Medulla oblongata (tissue), 1 donor: Measurements from ENCODE around the gene CYP46A1.
"Not testable (repeated sequence)": the region's sequence is repeated elsewhere in the genome, so short reads cannot be mapped to it uniquely, and the experiment has no call there.

Source experiments
- DNase-seq: peaks from one replicate; pipeline ENCODE4 v3.0.0-alpha.2; 2015; ENCODE audit errors: extremely low spot score

Gene CYP46A1

DNA sequence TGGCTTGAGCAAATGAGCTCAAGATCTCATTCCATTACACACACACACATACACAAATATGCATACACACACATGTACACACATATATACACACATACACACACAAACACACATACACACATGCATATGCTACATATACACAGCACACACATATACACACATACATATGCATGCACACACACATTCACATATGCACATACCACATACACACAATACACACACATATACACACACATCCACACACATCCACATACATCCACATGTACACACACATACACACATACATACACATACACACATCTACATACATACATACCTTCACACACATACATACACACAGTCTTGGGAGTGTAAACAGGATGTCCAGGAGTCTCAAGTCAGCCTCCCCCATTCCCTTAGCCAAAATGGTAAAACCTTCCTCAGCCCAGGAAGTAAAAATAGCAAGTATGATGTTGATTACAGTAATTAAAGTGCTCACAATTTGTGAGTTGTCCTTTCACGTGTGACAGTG is 26.4 kb upstream of the CYP46A1 start:
- no peak for DNase-seq

DNA sequence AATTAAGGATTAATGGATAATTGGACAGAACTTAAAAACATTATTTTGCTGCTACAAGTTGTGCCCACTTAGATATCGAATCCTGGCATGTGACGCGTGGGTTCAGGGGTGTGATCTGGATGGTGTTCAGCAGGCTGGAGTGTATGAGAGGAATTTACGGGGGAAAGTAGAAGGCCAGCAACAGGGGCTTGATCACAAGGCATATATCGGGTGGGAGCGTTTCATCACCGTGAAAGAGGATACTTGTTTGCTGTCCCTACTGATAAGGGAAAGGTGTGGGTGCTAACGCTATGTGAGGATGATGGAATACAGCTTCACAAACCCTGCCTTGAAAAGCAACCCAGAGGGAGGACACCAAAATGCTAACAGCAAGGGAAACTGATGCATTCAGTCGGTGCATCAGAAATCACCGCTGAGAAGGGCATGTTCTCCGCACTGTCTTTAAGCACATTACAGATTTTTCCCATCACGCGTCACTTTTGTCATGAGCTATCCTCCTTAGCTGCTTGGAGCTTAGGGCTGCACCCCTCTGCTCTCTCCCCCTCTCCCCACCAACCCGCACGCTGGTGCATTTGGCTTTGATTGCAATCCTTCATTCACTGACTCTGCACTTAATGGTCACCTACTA is 25.8 kb upstream of the CYP46A1 start:
- DNase-seq, result no peak

DNA sequence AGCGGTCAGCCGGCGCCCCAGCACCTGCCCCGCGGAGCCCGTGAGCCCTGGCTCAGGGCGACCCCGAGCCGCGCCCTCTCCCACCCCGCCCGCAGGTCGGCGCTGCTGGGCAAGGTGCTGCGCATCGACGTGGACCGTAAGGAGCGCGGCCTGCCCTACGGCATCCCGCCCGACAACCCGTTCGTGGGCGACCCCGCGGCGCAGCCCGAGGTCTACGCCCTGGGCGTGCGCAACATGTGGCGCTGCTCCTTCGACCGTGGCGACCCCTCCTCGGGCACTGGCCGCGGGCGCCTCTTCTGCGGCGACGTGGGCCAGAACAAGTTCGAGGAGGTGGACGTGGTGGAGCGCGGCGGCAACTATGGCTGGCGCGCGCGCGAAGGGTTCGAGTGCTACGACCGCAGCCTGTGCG is 24.8 kb upstream of the CYP46A1 start:
- DNase-seq, result no peak

DNA sequence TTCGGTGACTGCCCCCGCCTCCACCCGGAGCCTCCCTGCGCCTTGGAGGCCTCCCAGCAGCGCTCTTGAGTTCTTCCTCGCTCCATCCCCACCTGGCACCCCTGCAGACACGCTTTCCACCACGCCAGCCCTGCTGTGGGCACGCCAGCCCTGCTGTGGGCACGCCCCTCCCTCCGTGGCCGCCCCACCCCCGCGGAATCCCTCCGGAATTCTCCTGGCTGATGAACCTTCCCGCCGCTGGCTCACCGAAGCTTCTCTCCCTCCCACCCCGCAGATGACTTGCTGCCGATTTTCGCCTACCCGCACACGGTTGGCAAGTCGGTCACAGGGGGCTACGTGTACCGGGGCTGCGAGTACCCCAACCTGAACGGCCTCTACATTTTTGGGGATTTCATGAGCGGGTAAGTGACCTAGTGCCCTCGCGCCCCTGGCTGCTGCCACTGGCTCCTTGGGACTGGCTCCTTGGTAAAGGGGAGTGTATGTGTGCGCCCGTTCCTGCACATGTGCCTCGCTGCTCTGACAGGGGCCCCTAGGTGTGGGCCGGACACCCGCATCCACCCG is 24.0 kb upstream of the CYP46A1 start:
- DNase-seq, result no peak

DNA sequence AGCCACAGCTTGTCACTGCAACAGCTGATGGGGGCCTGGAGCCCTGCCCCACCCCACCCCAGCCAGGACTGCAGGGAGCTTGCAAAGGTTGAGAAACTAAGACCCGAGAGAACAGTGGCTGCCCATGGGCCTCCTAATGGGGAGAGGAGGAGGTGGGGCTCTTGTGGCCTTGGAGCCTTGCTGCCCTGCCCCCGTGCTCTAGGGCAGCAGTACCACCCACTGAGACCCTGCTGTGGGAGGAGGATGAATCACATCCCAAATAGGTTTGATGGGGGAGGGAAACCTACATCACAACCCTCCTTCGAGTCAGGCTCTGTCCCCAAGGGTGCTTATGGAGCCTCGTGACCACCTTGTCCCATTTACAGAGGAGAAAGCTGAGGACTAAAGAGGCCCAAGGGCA is 23.3 kb upstream of the CYP46A1 start:
- no peak for DNase-seq

DNA sequence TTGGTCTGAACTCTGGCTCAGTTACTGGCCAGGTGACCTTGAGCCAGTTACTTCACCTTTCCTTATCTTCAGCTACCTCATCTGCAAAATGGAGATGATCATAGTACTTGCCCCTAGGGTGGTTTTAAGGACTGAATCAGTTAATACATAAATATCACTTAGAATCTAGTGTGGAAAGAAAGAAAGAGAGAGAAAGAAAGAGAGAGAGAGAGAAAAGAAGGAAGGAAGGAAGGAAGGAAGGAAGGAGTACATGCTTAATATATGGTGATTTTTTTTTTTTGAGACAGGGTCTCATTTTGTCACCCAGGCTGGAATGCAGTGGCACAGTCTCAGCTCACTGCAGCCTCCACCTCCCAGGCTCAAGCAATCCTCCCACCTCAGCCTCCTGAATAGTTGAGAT is 22.9 kb upstream of the CYP46A1 start:
- DNase-seq, result not testable (repeated sequence)

DNA sequence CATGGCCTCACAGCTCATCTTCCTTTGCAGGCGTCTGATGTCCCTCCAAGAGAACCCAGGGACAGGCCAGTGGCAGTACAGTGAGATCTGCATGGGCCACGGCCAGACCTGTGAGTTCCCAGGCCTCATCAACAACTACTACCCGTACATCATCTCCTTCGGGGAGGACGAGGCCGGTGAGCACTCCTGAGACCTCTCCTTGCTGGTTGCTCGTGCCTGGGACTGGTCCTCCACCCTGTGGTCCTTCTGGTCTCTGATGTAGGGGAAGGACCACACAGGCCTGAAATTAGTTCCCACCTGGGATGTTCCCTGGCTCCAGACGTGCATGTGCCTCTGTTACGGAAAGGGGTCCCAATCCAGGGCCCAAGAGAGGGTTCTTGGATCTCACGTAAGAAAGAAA is 21.3 kb upstream of the CYP46A1 start:
- no peak for DNase-seq

DNA sequence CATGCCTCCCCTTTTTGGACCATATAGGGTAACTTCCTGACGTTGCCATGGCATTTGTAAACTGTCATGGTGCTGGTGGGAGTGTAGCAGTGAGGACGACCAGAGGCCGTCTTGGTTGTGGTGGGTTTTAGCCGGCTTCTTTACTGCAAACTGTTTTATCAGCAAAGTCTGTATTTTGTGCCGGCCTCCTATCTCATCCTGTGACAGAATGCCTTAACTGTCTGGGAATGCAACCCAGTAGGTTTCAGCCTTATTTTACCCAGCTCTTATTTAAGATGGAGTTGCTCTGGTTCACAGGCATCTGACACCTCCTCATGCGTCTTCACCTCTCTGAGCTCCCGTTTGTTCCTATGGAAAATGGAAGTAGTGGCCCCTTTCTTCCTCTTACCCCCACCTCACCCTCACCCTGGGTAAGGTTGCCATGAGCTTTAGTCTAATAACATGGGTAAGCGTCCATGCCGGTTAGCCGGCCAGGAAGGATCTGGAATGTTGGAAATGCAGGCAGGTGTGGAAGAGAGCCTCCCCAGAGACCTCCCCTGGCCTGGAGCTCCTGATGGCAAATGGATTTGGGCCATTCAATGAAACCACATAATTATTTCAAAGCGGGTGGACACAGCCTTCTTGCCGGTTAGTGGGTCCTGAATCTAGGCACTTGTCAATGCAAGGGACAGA is 20.6 kb upstream of the CYP46A1 start:
- DNase-seq, result no peak

DNA sequence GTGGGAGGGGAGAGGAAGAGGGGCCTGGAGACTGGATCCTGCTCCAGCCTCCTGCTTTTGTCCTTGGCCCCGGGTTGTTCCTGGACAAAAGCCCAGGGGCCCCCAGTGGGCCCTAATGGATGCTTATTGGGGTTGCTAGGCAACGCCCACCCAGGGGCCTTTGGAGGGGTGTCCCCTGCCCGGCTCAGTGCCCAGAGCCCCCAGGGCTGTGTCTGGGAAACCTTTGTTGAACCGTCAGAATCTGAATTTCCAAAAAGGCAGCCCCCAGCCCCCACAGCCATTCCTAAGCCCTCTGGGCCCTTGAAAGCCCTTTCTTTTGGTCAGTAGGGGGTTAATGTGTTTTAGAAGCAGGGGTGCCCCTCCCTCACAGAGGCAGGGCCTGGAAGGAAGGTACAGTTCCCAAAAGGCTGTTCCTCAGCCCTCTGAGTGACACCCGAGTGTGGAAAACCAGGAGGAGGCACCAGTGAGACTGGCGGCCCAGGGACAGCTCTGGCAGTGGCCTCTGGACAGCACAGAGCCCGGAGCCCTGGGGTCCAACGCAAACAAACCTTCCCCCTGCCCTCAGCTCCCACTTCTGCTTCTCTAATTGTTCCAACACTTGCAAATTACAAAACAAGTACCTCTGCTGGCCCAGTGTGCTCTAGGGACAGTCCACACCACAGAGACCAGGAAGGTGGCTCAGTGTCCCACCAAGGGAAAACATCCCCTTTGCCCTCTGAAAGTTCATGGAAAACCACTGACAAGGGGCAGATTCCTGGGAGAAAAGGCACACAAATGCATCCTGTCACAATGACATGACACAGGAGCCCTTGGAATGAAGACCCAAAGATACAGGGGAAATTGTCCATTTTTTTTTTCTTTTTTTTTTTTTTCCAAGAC is 19.8 kb upstream of the CYP46A1 start:
- no peak for DNase-seq

DNA sequence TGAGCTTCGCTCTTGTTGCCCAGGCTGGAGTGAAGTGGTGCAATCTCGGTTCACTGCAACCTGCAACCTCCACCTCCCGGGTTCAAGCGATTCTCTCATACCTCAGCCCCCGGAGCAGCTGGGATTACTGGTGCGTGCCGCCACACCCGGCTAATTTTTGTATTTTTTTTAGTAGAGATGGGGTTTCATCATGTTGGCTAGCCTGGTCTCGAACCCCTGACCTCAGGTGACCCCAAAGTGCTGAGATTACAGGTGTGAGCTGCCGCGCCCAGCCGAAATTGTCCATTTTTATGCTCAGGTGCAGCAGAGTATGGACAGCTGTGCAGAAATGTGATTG is 19.2 kb upstream of the CYP46A1 start:
- DNase-seq, result no peak

DNA sequence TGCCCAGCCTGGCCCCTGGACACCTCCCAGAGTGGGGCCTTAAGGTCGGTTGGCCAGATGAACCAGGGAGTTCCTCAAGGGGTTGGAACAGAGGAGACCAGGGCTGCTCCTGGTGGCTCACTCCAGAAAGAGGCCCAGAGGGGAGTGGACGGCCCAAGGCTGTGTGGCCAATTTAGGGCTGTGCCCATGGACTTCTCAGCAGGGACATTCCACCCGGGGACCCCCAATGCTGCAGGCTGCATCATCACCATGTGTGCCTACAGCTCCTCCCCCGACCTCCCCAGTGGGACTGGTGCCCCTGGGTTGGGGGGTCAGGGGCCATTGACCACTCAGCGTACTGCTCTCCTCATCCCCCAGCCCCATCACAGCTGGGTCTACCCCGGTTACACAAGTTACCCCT is 17.6 kb upstream of the CYP46A1 start:
- no peak for DNase-seq

DNA sequence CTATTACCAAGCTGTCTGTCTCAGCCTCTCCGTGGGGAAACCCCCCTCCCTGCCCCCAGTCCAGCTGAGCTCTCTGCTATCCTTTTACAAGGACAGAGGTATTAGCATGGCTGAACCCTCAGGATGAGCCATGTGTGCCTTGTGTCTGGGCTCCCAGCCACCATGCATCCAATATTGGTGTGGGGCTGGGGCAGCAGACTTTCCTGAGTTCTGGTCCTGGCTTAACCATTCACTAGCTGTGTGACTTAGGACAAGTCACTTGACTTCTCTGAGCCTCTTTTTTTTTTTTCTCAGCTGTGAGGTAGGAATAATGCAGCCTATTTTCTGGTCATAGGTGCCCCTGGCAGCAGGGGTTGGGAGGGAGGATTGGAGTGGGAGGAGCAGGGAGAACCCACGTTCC is 17.1 kb upstream of the CYP46A1 start:
- DNase-seq, result no peak

DNA sequence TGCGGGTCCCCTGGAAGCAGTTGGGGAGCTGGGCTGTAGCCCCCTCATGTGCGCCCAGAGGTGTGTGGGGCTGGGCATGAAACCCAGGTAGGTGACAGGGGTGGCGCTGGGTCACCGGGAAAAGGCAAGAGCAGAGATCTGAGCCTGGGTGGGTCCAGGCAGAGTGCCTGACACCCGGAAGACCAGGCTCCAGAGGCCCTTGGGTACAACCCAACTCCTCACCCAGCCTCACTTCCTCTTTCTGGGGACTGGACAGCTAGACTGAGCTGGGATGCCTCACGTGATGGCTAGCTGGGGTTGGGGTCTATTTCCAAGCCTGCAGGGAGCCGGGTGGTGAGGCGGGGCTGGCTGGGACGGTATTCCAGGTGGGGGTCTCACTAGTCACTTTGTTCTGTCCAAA is 16.3 kb upstream of the CYP46A1 start:
- DNase-seq, result no peak

DNA sequence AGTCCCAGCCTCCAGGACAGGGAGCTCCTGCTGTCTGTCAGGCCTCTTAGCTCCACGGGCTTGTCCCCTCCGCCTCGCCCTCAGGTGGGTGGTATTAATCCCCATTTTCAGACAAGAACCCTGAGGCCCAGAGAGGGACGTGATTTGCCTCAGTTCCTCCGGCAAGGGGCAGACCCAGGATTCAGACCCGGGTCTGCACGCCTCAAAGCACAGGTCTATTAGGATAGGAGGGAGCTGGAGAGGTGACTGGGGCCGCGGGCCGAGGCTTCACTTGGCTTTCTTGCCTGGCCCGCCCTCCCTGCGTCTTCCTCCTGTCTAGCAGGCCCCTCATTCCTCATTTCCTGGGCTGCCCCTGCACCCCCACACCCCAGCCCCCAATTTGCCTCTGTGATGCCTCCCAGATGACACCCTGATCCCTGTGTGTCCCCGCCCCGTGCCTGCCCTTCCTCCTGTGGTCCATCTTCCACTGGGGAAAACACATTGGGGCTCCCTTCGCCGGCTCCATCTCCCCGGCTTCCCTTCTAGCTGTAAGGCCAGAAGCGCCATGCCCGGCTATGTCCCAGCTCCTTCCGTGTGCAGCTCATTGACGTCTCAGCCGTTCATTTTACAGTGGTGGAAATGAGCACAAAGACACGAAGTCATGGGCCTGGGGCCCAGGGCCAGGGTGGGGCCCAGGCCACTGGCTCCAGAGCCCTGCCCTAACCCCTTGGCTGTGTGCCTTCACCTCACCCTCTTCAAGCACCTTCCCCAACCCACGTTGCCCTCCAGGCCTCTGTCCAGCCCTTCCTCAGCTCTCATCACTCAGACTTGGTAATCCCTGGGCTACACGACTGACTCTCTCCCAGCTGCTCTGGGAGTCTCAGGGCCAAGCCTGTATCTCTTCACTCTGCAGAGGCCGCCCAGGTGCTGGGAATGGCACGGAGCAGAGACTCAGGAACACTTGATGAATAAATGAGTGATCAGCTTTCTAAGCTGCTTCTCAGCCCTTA is 15.5 kb upstream of the CYP46A1 start:
- no peak for DNase-seq

DNA sequence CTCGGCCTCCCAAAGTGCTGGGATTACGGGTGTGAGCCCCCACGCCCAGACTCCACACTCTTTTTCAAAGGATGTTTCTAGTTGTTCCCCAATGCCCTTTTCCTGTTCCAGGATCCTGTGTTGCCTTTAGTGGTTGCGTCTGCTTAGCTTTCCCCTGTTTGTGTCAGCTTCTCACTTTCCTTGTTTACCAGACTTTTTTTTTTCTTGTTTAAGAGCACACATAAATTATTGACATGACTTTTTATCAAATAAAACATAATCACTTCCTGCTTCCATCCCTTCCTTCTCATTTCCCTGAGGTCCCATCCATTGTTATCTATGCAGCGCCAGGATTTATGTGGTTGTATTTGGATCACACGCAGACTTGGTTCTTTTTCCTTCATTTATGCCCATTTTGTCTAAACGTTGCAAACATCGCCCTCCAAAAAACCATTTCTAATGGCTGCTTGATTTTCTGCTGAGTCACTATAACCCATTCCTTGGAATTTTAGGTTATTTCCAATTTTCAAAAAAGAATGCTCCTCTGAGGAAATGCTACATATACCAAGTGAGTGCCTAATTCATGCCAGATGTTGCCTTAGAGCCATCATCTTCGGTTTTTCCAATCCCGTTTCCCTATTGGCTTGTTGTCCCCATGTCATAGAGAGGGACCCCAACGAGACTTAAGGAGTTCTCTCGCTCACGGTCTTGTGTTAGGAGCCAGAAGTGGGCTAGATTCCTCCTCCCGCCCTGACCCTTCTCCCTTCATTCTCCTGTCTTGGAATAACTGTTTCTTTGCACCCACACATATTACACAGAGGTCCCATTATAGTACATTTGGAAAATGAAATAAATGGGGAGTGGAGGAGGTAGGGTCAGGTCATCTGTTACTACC is 13.5 kb upstream of the CYP46A1 start:
- no peak for DNase-seq

DNA sequence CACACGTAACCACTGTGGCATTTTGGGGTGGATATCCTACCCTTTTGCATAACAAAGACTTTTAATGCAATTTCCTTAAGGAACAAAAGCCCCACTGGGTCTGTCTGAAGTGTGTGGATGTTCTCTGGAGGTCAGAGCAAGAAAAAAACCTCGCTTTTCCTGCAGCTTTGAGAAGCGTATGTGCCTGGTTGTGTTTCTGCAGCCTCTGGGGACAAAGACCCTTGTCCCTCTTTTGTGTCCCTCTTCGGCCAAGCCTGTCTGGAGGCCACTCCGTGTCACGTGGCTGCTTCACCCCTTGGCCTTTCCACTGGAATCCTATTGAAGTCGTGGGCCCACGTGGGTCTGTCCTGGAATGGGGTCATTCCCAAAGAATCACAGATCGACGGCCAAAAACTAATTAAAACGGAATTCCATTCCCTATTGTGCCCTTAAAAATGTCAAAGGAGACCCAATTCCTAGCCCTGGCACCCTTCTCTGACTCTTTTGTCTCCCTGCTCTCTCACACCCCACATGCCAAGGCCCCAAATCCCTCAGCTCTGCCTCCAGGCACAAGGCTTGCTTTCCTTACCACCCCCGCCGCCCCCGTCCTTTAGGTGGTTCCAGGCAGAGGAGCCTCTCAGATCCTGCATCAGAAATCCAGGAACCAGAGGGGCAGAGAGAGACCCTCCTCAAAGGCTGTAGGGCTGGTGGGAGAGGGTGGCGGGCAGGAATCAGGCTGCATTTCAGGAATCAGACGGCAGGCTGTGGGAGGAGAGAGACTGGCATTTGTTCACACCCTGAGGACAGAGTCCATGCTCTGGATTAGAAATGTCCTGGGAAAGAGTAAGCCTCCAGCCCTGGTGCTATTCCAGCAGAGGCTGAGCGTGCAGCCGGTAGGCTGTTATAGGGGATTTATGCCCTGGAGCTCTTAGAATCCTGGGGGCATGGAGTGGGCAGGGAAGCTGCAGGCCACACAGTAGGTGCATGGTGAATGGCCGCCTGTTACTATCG is 12.6 kb upstream of the CYP46A1 start:
- peak; percentile 35 for DNase-seq

DNA sequence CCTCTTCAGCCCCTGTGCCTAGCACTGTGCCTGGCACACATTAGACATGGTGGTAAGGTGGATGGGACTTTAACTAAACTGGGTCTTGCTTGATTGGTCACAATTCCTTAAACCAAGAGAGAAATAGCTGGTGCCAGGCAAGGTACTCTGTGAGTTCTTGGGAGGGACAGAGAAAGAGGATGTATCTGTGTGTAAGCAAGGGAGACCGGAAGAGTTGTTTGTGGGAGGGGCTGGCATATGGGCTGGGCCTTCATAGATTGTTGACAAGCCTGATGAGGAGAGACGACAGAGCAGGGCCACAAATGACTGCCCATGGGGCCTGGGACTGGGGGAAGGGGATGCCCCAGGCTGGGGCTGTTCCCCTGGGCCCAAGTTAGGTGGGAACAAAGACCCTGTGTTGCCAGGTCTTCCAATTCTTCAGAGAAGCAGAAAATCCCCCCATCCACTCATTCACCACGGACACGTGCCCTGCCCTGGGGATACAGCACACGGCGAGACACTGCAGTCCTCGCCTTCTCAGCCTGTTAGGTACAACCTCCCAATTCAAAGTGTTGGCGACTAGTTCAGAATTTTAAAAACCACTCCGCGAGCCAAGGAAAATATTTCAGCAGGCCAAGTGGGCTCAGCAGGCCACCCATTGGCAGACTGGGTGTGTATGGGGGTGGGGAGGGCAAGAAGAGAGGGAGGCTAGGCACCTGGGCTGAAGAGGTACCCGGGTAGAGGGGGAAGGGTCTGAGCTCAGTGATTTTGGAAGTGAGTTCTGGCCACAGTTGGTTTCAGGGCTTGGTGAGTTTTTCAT is 11.4 kb upstream of the CYP46A1 start:
- DNase-seq, result no peak
